ENCODE results near the gene GNAL. TPM values are rescaled to one million over a fixed set of nuclear protein-coding genes. Genes with fewer than 3 reads are reported as not detected.

GNAL gene
- total and polyA plus RNA-seq, 7 donors, result 0.90 to 30.8 (median 5.5) TPM

- no peak for ATAC-seq
- no peaks in the 10 kb centered on the region for H3K27me3 ChIP-seq (ENCODE audit: insufficient read depth in 3 of 3, low read length in 2 of 3)
- no peaks in the 10 kb centered on the region for H3K36me3 ChIP-seq (ENCODE audit: insufficient read depth in 1 of 2, low read depth in 1 of 2)
- 67 to 73% (median 70%) methylated on average over 6 of the region's 6 CpGs for WGBS, 3 donors
- no peak overlapping the region for H3K4me3 ChIP-seq
- TF ChIP-seq, protein P1, sequence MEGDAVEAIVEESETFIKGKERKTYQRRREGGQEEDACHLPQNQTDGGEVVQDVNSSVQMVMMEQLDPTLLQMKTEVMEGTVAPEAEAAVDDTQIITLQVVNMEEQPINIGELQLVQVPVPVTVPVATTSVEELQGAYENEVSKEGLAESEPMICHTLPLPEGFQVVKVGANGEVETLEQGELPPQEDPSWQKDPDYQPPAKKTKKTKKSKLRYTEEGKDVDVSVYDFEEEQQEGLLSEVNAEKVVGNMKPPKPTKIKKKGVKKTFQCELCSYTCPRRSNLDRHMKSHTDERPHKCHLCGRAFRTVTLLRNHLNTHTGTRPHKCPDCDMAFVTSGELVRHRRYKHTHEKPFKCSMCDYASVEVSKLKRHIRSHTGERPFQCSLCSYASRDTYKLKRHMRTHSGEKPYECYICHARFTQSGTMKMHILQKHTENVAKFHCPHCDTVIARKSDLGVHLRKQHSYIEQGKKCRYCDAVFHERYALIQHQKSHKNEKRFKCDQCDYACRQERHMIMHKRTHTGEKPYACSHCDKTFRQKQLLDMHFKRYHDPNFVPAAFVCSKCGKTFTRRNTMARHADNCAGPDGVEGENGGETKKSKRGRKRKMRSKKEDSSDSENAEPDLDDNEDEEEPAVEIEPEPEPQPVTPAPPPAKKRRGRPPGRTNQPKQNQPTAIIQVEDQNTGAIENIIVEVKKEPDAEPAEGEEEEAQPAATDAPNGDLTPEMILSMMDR (IDR thresholded peaks at IDR 0.05), result no peak
- intact Hi-C loops (cut with DNase I), result no loop called here
- H3K27ac ChIP-seq, result no peak overlapping the region
- DNase-seq, result no peak
- H3K9me3 ChIP-seq, result no peaks in the 10 kb centered on the region
- H3K4me1 ChIP-seq, result no peaks in the 10 kb centered on the region
Observed at GRCh38 chr18:11828786-11829432, 139.8 kb downstream of the GNAL start.

DNA sequence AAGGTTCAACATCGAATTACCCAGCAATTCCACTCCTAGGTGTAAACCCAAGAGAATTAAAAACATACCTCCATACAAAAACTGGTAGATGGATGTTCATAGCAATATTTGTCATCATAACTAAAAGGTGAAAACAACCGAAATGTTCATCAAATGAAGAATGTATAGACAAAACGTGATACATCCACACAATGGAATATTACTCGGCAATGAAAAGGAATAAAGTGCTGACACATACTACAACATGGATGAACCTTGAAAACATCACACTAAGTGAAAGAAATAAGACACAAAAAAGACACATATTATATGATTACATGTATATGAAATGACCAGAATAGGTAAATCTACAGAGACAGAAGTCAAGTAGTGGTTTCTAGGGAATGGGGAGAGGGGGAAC lies 141.5 kb downstream of the GNAL start:
- no peak overlapping the region for H3K27ac ChIP-seq
- TF ChIP-seq, protein P1 (IDR thresholded peaks at IDR 0.05), result no peak
- intact Hi-C loops (cut with DNase I), result no loop called here
- H3K36me3 ChIP-seq (ENCODE audit: insufficient read depth in 1 of 2, low read depth in 1 of 2), result no peaks in the 10 kb centered on the region
- no peaks in the 10 kb centered on the region for H3K4me1 ChIP-seq
- ATAC-seq, result no peak
- H3K9me3 ChIP-seq, result no peaks in the 10 kb centered on the region
- 94 to 95% (median 95%) methylated on average over 4 of the region's 4 CpGs for WGBS, 3 donors
- no peak overlapping the region for H3K4me3 ChIP-seq
- DNase-seq, result no peak
- H3K27me3 ChIP-seq (ENCODE audit: insufficient read depth in 3 of 3, low read length in 2 of 3), result no peaks in the 10 kb centered on the region

- 67 to 74% (median 69%) methylated on average over 3 of the region's 3 CpGs for WGBS, 3 donors
- no peaks in the 10 kb centered on the region for H3K36me3 ChIP-seq (ENCODE audit: insufficient read depth in 1 of 2, low read depth in 1 of 2)
- no peaks in the 10 kb centered on the region for H3K27me3 ChIP-seq (ENCODE audit: insufficient read depth in 3 of 3, low read length in 2 of 3)
- no peaks in the 10 kb centered on the region for H3K4me1 ChIP-seq
- H3K4me3 ChIP-seq, result no peak overlapping the region
- intact Hi-C loops (cut with DNase I), result no loop called here
- ATAC-seq, result no peak
- no peak for DNase-seq
- no peak overlapping the region for H3K27ac ChIP-seq
- TF ChIP-seq, protein P1 (IDR thresholded peaks at IDR 0.05), result no peak
- H3K9me3 ChIP-seq, result no peaks in the 10 kb centered on the region
Observed at GRCh38 chr18:11831921-11832320, 142.9 kb downstream of the GNAL start.

DNA sequence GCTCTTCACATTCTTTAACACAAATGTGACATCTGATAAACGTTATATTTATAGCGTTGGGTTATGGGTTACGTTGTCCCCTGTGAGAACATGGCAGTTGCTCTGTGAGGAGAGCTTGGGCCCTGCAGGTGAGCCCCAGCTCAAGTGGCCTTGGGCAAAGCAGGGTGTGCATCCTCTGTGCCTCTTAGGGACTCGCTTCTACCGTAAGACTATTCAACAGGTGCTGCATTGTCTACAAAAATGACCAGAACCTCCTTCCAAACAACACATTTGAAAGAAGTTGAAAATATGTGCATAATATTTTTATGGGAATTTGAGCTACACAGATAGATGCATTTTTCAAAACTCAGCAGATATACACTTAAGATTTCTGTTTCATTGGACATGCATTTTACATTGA lies 145.7 kb downstream of the GNAL start:
- Histone ChIP-seq H3K27me3 (ENCODE audit: insufficient read depth in 3 of 3, low read length in 2 of 3) (no peaks in the 10 kb centered on the region), H3K4me1 (no peaks in the 10 kb centered on the region), H3K9me3 (no peaks in the 10 kb centered on the region), H3K4me3 (no peak overlapping the region), H3K36me3 (ENCODE audit: insufficient read depth in 1 of 2, low read depth in 1 of 2) (no peaks in the 10 kb centered on the region), H3K27ac (no peak overlapping the region)
- TF ChIP-seq, protein P1 (IDR thresholded peaks at IDR 0.05), result no peak
- DNase-seq (no peak), ATAC-seq (no peak)
- WGBS, 3 donors, result 62 to 73% (median 66%) methylated on average over 5 of the region's 5 CpGs
- intact Hi-C loops (cut with DNase I), result no loop called here

DNA sequence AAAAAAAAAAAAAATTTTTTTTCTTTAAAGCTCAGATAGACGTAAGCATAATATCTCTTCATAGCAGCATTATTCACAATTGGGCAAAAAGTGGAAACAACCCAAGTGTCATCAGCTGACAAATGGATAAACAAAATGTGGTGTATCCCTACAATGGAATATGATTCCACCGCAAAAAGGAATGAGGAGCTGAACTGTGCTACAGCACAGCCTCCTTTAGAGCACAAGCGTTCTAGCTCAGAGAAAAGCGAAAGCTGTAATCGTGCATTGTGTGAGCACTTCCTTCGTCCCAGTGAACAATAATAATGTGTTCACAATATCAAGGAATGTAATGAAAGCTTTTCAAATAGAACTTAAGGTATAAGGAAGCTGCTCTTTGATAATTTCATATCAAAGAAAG lies 150.5 kb downstream of the GNAL start:
- H3K27me3 ChIP-seq (ENCODE audit: insufficient read depth in 3 of 3, low read length in 2 of 3), result no peaks in the 10 kb centered on the region
- no peak overlapping the region for H3K4me3 ChIP-seq
- ATAC-seq, result no peak
- H3K4me1 ChIP-seq, result no peaks in the 10 kb centered on the region
- intact Hi-C loops (cut with DNase I), result no loop called here
- TF ChIP-seq, protein P1 (IDR thresholded peaks at IDR 0.05), result no peak
- H3K9me3 ChIP-seq, result no peaks in the 10 kb centered on the region
- no peaks in the 10 kb centered on the region for H3K36me3 ChIP-seq (ENCODE audit: insufficient read depth in 1 of 2, low read depth in 1 of 2)
- no peak overlapping the region for H3K27ac ChIP-seq
- DNase-seq, result no peak
- 78 to 83% (median 80%) methylated on average over 6 of the region's 6 CpGs for WGBS, 3 donors

Data from psoas muscle (tissue), 8 donors.